ENCODE measurements around the gene FAM47E. TPM values are rescaled to one million over a fixed set of nuclear protein-coding genes. Genes with fewer than 3 reads are reported as not detected.

FAM47E gene, protein sequence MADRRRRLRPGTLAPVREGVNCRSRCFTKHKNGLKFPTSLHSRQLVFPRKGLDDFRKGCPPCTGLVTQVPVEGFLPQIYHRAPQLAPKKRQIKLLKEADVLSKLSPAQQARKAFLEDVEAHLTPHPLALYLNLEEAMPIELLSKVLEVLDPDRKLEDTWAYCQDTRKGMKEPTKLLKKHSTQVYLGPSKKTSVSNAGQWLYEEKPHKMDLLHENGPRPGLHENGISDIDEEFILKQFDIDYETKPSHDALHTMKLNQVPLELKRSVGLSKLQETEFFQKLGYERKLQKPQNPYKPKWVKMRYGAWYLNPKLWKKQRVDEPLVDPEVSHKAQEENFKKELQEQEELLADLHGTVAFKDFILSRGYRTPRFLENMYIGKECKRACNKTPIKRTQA
- under 1 TPM in 1 of 6 experiments, not detected in 5; 0.17 TPM for total RNA-seq (2021; fragmentation: NEBNext Ultra II Directional; extraction: Animal tissue kit (Norgen Biotek cat#: 25700))
- long read RNA-seq = 0 reads

DNA sequence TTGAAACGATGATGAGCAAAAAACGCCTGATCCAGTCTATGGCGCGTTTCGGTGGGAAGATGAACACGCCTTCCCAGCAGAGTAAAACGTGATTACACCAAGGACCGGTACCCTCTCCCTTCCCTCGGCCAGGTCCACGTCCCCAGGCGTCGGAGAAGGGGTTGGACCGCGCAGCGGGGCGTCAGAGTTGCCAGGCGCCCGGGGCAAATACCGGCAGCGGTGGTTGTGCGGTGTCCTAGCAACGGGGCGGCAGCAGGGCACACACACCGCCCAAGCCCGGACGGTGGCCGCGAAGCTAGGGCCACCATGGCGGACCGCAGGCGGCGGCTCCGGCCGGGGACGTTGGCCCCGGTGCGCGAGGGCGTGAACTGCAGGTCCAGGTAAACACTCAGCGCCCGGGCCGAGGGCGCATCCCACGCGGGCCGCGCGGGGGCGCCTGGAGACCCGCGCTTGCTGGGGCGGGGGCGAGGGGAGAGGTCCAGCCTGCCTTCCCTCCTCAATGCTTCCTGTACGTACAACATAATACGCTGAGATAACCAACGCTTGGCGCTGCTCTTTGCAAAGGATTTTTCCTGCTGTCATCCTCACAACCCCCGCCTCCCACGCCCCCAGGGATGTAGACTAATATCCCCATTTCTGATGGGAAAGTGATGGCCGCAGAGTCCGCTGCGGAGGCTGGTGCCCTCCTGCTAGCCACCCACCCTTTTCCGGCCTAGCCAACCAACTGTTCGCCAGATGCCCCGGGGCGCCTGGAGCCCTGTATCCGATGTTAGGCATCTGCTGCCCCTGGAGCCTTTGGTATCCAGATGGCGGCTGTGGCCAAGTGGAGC is at the start of gene FAM47E:
FAM47E (plus strand) TSS at position 281 of the 830 bp plus-strand sequence; CDS start at position 307, 26 bp downstream.
- no peaks in the 10 kb centered on the region for H3K9me3 Mint-ChIP-seq
- TF ChIP-seq, protein P1, sequence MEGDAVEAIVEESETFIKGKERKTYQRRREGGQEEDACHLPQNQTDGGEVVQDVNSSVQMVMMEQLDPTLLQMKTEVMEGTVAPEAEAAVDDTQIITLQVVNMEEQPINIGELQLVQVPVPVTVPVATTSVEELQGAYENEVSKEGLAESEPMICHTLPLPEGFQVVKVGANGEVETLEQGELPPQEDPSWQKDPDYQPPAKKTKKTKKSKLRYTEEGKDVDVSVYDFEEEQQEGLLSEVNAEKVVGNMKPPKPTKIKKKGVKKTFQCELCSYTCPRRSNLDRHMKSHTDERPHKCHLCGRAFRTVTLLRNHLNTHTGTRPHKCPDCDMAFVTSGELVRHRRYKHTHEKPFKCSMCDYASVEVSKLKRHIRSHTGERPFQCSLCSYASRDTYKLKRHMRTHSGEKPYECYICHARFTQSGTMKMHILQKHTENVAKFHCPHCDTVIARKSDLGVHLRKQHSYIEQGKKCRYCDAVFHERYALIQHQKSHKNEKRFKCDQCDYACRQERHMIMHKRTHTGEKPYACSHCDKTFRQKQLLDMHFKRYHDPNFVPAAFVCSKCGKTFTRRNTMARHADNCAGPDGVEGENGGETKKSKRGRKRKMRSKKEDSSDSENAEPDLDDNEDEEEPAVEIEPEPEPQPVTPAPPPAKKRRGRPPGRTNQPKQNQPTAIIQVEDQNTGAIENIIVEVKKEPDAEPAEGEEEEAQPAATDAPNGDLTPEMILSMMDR (IDR thresholded peaks at IDR 0.05) = peak; percentile 38; the same call in 1 of the 2 replicates
- H3K27ac Mint-ChIP-seq = no peak within 1 kb of the TSS; the same call in none of the 2 replicates
- H3K27me3 Mint-ChIP-seq (ENCODE audit: insufficient read depth) = peaks cover 60% of the 10 kb centered on the region
- peak within 1 kb of the TSS; percentile 80 for H3K4me3 Mint-ChIP-seq
- no peaks in the 10 kb centered on the region for H3K36me3 Mint-ChIP-seq (ENCODE audit: low read depth)
- H3K4me1 Mint-ChIP-seq (ENCODE audit: low read depth) = peaks cover 7% of the 10 kb centered on the region; the same call in 1 of the 2 replicates
- peak; percentile 37 for DNase-seq

DNA sequence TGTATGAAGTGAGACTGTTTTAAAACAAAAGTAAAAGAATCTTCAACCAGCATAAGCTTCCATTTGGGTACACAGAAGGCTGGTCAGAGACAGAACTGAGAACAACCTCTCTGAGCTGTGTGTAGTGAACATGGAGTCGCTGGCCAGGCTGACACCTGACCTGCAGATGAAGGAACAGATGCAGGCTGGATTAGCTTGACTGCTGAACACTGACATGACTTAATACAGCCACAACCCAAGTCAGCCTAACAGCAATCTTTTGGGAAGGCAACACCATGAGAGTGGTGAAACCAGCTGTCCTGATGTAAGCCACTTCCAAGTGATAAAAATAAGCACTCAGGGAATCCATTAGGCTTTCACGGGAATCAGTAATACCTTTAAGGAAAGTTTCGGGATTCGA is 48.0 kb upstream of the FAM47E start:
- no peaks in the 10 kb centered on the region for H3K9me3 Mint-ChIP-seq
- no peak overlapping the region for H3K4me3 Mint-ChIP-seq
- peaks cover 65% of the 10 kb centered on the region for H3K4me1 Mint-ChIP-seq (ENCODE audit: low read depth)
- no peaks in the 10 kb centered on the region for H3K27me3 Mint-ChIP-seq (ENCODE audit: insufficient read depth)
- H3K27ac Mint-ChIP-seq = no peak overlapping the region
- TF ChIP-seq, protein P1 (IDR thresholded peaks at IDR 0.05) = no peak
- peaks cover 6% of the 10 kb centered on the region; the same call in 1 of the 2 replicates for H3K36me3 Mint-ChIP-seq (ENCODE audit: low read depth)
- no peak for DNase-seq

DNA sequence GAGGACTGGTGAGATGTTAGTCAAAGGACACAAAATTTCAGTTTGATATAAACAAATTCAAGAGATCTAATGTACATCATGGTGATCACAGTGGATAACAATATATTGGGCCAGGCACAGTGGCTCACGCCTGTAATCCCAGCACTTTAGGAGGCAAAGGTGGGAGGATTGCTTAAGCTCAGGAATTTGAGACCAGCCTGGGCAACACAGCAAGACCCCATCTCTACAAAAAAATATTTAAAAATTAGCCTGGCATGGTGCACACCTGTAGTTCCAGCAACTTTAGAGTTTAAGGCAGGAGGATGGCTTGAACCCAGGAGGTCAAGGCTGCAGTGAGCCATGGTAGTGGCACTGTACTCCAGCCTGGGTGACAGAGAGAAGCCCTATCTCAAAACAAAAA is 46.6 kb upstream of the FAM47E start:
- Mint-ChIP-seq H3K9me3 (no peaks in the 10 kb centered on the region), H3K27ac (no peak overlapping the region)

DNA sequence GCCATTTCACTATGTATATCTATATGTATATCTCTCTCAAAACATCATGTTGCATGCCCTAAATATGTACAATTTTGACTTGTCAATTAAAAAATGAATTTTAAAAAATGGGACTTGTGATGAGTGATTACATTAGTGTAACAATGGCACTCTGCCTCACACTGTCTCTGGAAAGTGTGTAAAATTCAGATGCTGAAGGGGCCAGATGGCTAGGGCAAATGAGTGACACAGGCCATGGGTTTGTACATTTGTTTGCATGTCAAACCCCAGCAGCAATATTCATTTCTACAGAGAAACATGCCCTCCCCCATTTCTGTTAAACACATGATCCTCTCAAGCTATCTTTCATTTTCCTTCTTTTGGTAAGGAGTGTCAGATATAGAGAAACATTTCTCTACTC is 46.0 kb upstream of the FAM47E start:
- TF ChIP-seq, protein P1 (IDR thresholded peaks at IDR 0.05) = no peak
- H3K27me3 Mint-ChIP-seq (ENCODE audit: insufficient read depth) = no peaks in the 10 kb centered on the region
- H3K4me1 Mint-ChIP-seq (ENCODE audit: low read depth) = peaks cover 65% of the 10 kb centered on the region
- DNase-seq = no peak
- H3K9me3 Mint-ChIP-seq = no peaks in the 10 kb centered on the region
- no peak overlapping the region for H3K27ac Mint-ChIP-seq
- no peak overlapping the region for H3K4me3 Mint-ChIP-seq
- peaks cover 5% of the 10 kb centered on the region; the same call in 1 of the 2 replicates for H3K36me3 Mint-ChIP-seq (ENCODE audit: low read depth)

More for the DNA sequence above, 46.6 kb upstream of the FAM47E start:
- TF ChIP-seq, protein P1 (IDR thresholded peaks at IDR 0.05) = no peak
- Mint-ChIP-seq H3K4me3 (no peak overlapping the region), H3K36me3 (ENCODE audit: low read depth) (peaks cover 6% of the 10 kb centered on the region; the same call in 1 of the 2 replicates), H3K27me3 (ENCODE audit: insufficient read depth) (no peaks in the 10 kb centered on the region), H3K4me1 (ENCODE audit: low read depth) (peaks cover 61% of the 10 kb centered on the region)
- no peak for DNase-seq

DNA sequence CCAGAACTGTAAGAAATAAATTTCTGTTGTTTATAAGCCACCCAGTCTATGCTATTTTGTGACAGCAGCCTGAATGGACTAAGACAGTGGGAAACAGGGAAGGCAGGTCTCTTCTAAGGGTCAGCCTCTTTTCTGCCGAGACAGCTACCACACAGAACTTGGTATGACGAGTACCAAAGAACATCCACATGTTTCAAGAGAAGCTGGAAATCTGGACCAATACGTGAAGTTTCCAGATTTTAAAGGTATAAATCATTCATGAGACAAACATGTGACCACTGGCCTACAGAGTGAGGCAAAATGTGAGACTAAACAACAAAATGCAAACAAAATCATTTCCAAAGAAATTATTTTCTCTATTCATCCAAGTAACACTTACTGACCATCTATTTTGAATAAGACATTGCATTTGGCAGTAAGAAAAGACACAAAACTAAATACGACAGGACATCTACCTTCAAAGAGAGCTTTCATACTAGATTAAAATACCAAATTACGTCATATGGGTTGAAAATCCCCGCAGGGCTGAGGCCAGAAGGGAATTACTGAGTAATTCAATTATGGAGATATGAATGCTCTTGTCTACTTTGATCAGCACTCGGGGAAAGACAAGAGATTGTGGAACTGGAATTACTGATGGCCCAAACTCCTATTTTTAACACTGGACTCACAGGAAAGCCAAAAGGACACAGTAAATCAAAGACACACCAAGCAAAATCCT is 45.1 kb upstream of the FAM47E start:
- H3K9me3 Mint-ChIP-seq = no peaks in the 10 kb centered on the region
- DNase-seq = no peak
- peak overlapping the region; percentile 49; the same call in 1 of the 2 replicates for H3K27ac Mint-ChIP-seq
- peaks cover 65% of the 10 kb centered on the region for H3K4me1 Mint-ChIP-seq (ENCODE audit: low read depth)
- no peaks in the 10 kb centered on the region for H3K27me3 Mint-ChIP-seq (ENCODE audit: insufficient read depth)
- no peaks in the 10 kb centered on the region for H3K36me3 Mint-ChIP-seq (ENCODE audit: low read depth)
- H3K4me3 Mint-ChIP-seq = no peak overlapping the region
- TF ChIP-seq, protein P1 (IDR thresholded peaks at IDR 0.05) = no peak
